ENCODE data around the gene KLHL29. TPM values are rescaled to one million over a fixed set of nuclear protein-coding genes. Genes with fewer than 3 reads are reported as not detected.
A peak's percentile ranks its signal among the peaks of the same experiment; 100 is the strongest.

KLHL29 gene
- total RNA-seq (1 to 10 TPM in 1 of 2 donors, under 1 TPM in 1; 0.47 to 2.3 TPM), polyA plus RNA-seq (under 1 TPM; 0.29 to 0.89 TPM)

DNA sequence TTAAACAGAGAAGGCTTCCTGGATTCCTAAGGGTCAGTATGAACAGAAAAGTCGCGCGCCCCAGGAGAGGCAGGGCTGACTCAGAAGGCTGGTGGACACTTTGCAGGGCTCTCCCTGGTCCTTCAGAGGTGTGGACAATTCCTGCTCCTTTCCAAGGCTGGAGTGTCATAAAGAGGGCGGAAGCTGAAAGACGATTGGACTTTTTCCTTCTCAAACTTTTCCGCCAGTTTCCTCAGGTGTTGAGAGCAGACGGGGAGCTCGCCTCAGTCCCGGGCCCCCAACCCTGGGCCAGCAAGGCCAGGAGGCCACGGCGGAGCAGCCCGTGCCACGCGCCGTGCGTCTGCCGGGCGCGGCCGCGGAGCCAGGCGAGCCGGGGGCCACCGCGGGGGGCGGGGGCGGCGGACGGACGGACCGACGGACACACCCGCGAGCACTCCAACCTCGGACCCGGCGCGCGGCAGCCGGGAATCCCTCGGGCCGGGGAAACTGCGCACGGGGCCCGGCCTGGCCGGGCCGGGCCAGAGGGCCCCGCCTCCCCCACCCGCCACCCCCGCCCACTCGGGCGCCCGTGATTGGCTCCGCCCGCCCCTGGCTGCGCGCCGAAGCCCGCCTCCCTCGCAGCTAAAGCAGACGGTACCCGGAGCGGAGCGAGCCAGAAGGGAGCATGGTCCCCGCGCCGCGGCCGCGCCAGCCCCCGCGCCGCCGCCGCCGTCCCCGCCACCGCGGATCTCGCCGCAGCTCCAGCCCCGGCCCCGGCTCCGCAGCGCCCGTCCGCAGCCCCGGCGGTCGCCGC lies at the start of gene KLHL29:
TSS of gene KLHL29 (plus strand) at position 629 of the 793 bp plus-strand sequence. CDS start 177,018 bp downstream, outside the sequence.
- Histone ChIP-seq H3K9ac (ENCODE audit: low read depth in 1 of 2, low read length in 2 of 2) (no peak within 1 kb of the TSS), H3K4me1 (ENCODE audit: control insufficient read depth in 4 of 4, insufficient read depth in 4 of 4, low read length in 3 of 4) (peaks cover 15 to 24% (median 20%) of the 10 kb centered on the region in 4 donors)
- WGBS, result 7% methylated on average over 91 of the region's 91 CpGs

GRCh38 chr2:23335550-23335949 lies 49.4 kb upstream of the KLHL29 start:
- Histone ChIP-seq H3K27ac (ENCODE audit: low read depth in 1 of 2, low read length in 2 of 2) (no peak overlapping the region), H3K27me3 (ENCODE audit: control insufficient read depth in 4 of 4, insufficient read depth in 4 of 4, low read length in 3 of 4) (peaks cover 0 to 2% (median 0%) of the 10 kb centered on the region in 4 donors), H3K36me3 (ENCODE audit: control insufficient read depth in 4 of 4, insufficient read depth in 3 of 4, low read depth in 1 of 4, low read length in 3 of 4) (no peaks in the 10 kb centered on the region), H3K9me3 (ENCODE audit: control insufficient read depth in 4 of 4, low read length in 3 of 4) (no peaks in the 10 kb centered on the region), H3K9ac (ENCODE audit: low read depth in 1 of 2, low read length in 2 of 2) (no peak overlapping the region), H3K4me1 (ENCODE audit: control insufficient read depth in 4 of 4, insufficient read depth in 4 of 4, low read length in 3 of 4) (peaks cover 0 to 3% (median 0%) of the 10 kb centered on the region in 4 donors), H3K4me3 (ENCODE audit: low read depth in 1 of 3, low read length in 3 of 3) (no peak overlapping the region)
- 91% methylated on average over 2 of the region's 2 CpGs for WGBS
- no peak for DNase-seq (ENCODE audit: low spot score)
- peak in 1 of 2 donors; percentile 62 for TF ChIP-seq HNF4A (conservative IDR thresholded peaks at IDR 0.05)
- no peak for TF ChIP-seq GABPA (IDR thresholded peaks at IDR 0.05 in 1 of 2, conservative IDR thresholded peaks at IDR 0.05 in 1 of 2)

More for the DNA sequence above, at the start of gene KLHL29:
- Histone ChIP-seq H3K4me3 (ENCODE audit: low read depth in 1 of 3, low read length in 3 of 3) (peak within 1 kb of the TSS in 2 of 3 donors; percentile 34 to 82), H3K36me3 (ENCODE audit: control insufficient read depth in 4 of 4, insufficient read depth in 3 of 4, low read depth in 1 of 4, low read length in 3 of 4) (no peaks in the 10 kb centered on the region), H3K27me3 (ENCODE audit: control insufficient read depth in 4 of 4, insufficient read depth in 4 of 4, low read length in 3 of 4) (peaks cover 0 to 6% (median 3%) of the 10 kb centered on the region in 4 donors), H3K9me3 (ENCODE audit: control insufficient read depth in 4 of 4, low read length in 3 of 4) (no peaks in the 10 kb centered on the region), H3K27ac (ENCODE audit: low read depth in 1 of 2, low read length in 2 of 2) (no peak within 1 kb of the TSS)
- DNase-seq (ENCODE audit: low spot score), result peak; percentile 73
- TF ChIP-seq RXRA (IDR thresholded peaks at IDR 0.05) (no peak), SP1 (IDR thresholded peaks at IDR 0.05) (no peak), ATF3 (IDR thresholded peaks at IDR 0.05) (no peak)

- H3K9me3 ChIP-seq (ENCODE audit: control insufficient read depth in 4 of 4, low read length in 3 of 4), result peaks cover 0 to 2% (median 0%) of the 10 kb centered on the region in 4 donors
- no peaks in the 10 kb centered on the region for H3K27me3 ChIP-seq (ENCODE audit: control insufficient read depth in 4 of 4, insufficient read depth in 4 of 4, low read length in 3 of 4)
- H3K36me3 ChIP-seq (ENCODE audit: control insufficient read depth in 4 of 4, insufficient read depth in 3 of 4, low read depth in 1 of 4, low read length in 3 of 4), result no peaks in the 10 kb centered on the region
- H3K9ac ChIP-seq (ENCODE audit: low read depth in 1 of 2, low read length in 2 of 2), result no peak overlapping the region
- no peaks in the 10 kb centered on the region for H3K4me1 ChIP-seq (ENCODE audit: control insufficient read depth in 4 of 4, insufficient read depth in 4 of 4, low read length in 3 of 4)
- TF ChIP-seq ATF3 (IDR thresholded peaks at IDR 0.05), result no peak
- no peak for TF ChIP-seq TAF1 (conservative IDR thresholded peaks at IDR 0.05)
- TF ChIP-seq SP1 (IDR thresholded peaks at IDR 0.05), result no peak
- TF ChIP-seq YY1 (IDR thresholded peaks at IDR 0.05), result no peak
- TF ChIP-seq NR2F2 (IDR thresholded peaks at IDR 0.05), result no peak
- no peak for TF ChIP-seq GABPA (IDR thresholded peaks at IDR 0.05 in 1 of 2, conservative IDR thresholded peaks at IDR 0.05 in 1 of 2)
- TF ChIP-seq, protein P1, sequence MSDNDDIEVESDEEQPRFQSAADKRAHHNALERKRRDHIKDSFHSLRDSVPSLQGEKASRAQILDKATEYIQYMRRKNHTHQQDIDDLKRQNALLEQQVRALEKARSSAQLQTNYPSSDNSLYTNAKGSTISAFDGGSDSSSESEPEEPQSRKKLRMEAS (IDR thresholded peaks at IDR 0.05), result no peak
- TF ChIP-seq HNF4G (IDR thresholded peaks at IDR 0.05), result no peak
- no peak for TF ChIP-seq HNF4A (conservative IDR thresholded peaks at IDR 0.05)
- no peak overlapping the region for H3K27ac ChIP-seq (ENCODE audit: low read depth in 1 of 2, low read length in 2 of 2)
- no peak for DNase-seq (ENCODE audit: low spot score)
- no peak overlapping the region for H3K4me3 ChIP-seq (ENCODE audit: low read depth in 1 of 3, low read length in 3 of 3)
- WGBS, result 72% methylated on average over 3 of the region's 3 CpGs
Observed at GRCh38 chr2:23342075-23342474, 42.9 kb upstream of the KLHL29 start.

- Histone ChIP-seq H3K9ac (ENCODE audit: low read depth in 1 of 2, low read length in 2 of 2) (no peak overlapping the region), H3K4me3 (ENCODE audit: low read depth in 1 of 3, low read length in 3 of 3) (no peak overlapping the region), H3K4me1 (ENCODE audit: control insufficient read depth in 4 of 4, insufficient read depth in 4 of 4, low read length in 3 of 4) (peaks cover 0 to under 1% (median 0%) of the 10 kb centered on the region in 4 donors), H3K27ac (ENCODE audit: low read depth in 1 of 2, low read length in 2 of 2) (no peak overlapping the region), H3K27me3 (ENCODE audit: control insufficient read depth in 4 of 4, insufficient read depth in 4 of 4, low read length in 3 of 4) (no peaks in the 10 kb centered on the region), H3K36me3 (ENCODE audit: control insufficient read depth in 4 of 4, insufficient read depth in 3 of 4, low read depth in 1 of 4, low read length in 3 of 4) (no peaks in the 10 kb centered on the region), H3K9me3 (ENCODE audit: control insufficient read depth in 4 of 4, low read length in 3 of 4) (peaks cover 0 to 2% (median 0%) of the 10 kb centered on the region in 4 donors)
- 90% methylated on average over 4 of the region's 4 CpGs for WGBS
- DNase-seq (ENCODE audit: low spot score), result no peak
- TF ChIP-seq, protein P2, sequence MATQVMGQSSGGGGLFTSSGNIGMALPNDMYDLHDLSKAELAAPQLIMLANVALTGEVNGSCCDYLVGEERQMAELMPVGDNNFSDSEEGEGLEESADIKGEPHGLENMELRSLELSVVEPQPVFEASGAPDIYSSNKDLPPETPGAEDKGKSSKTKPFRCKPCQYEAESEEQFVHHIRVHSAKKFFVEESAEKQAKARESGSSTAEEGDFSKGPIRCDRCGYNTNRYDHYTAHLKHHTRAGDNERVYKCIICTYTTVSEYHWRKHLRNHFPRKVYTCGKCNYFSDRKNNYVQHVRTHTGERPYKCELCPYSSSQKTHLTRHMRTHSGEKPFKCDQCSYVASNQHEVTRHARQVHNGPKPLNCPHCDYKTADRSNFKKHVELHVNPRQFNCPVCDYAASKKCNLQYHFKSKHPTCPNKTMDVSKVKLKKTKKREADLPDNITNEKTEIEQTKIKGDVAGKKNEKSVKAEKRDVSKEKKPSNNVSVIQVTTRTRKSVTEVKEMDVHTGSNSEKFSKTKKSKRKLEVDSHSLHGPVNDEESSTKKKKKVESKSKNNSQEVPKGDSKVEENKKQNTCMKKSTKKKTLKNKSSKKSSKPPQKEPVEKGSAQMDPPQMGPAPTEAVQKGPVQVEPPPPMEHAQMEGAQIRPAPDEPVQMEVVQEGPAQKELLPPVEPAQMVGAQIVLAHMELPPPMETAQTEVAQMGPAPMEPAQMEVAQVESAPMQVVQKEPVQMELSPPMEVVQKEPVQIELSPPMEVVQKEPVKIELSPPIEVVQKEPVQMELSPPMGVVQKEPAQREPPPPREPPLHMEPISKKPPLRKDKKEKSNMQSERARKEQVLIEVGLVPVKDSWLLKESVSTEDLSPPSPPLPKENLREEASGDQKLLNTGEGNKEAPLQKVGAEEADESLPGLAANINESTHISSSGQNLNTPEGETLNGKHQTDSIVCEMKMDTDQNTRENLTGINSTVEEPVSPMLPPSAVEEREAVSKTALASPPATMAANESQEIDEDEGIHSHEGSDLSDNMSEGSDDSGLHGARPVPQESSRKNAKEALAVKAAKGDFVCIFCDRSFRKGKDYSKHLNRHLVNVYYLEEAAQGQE (IDR thresholded peaks at IDR 0.05), result no peak
- TF ChIP-seq, protein P1 (IDR thresholded peaks at IDR 0.05), result no peak
- TF ChIP-seq RXRA (IDR thresholded peaks at IDR 0.05) (no peak), TAF1 (conservative IDR thresholded peaks at IDR 0.05) (no peak), HNF4A (conservative IDR thresholded peaks at IDR 0.05) (no peak)
Observed at GRCh38 chr2:23346029-23346428, 39.0 kb upstream of the KLHL29 start.

Data from liver (tissue), 9 donors.